ENCODE data around the gene CRHR2.

GRCh38 chr7:30665449-30665848, 16.8 kb downstream of the CRHR2 start:
- TF ChIP-seq CTCF (IDR thresholded peaks at IDR 0.05; ENCODE audit: low read depth, low read length, poor library complexity, severe bottlenecking) (no peak), EZH2phosphoT487 (IDR thresholded peaks at IDR 0.05; ENCODE audit: borderline replicate concordance, low read length) (no peak)

Measured in DOHH2 (cell line).